SU-DHL-6 (cell line): Measurements from ENCODE around the gene CSTB.

ENCODE experiments used
- H2AFZ ChIP-seq: fragments of 200-600 bp; sonication (generic); 2 replicates; pipeline ENCODE4 v1.6.1; 2014; ENCODE audit warnings: low read depth, mild to moderate bottlenecking, moderate library complexity, mixed read lengths, antibody characterized with exemption, low read length; ENCODE audit not compliant: severe bottlenecking
- H3F3A ChIP-seq: fragments of 200-600 bp; shearing (Covaris generic); 2 replicates; pipeline ENCODE4 v1.6.0; 2016; ENCODE audit warnings: antibody characterized with exemption, mild to moderate bottlenecking; ENCODE audit not compliant: insufficient read depth
- H3K27ac ChIP-seq: fragments of 200-600 bp; sonication (generic); 2 replicates; pipeline ENCODE4 v1.5.1; 2016; ENCODE audit warnings: low read depth, mild to moderate bottlenecking, low read length, moderate library complexity, mixed read lengths
- H3K27me3 ChIP-seq: fragments of 200-600 bp; sonication (generic), shearing (Covaris generic); 2 replicates; pipeline ENCODE4 v1.6.0; 2014; ENCODE audit warnings: mild to moderate bottlenecking, low read length
- H3K36me3 ChIP-seq: fragments of 200-600 bp; sonication (generic); 2 replicates; pipeline ENCODE4 v1.6.1; 2014; ENCODE audit warnings: mild to moderate bottlenecking, low read length, mixed read lengths
- H3K4me2 ChIP-seq: fragments of 300-600, 200-600 bp; shearing (Covaris generic), sonication (generic); 2 replicates; pipeline ENCODE4 v1.6.0; 2014; ENCODE audit warnings: low read length, low read depth, mild to moderate bottlenecking; ENCODE audit not compliant: poor library complexity, severe bottlenecking
- H3K4me3 ChIP-seq: fragments of 200-600 bp; sonication (generic); 2 replicates; pipeline ENCODE4 v1.5.1; 2014; ENCODE audit warnings: antibody characterized with exemption, low read length, mild to moderate bottlenecking, mixed read lengths; ENCODE audit not compliant: insufficient read depth, poor library complexity, severe bottlenecking
- H3K79me2 ChIP-seq: fragments of 200-600 bp; sonication (generic); 2 replicates; pipeline ENCODE4 v1.6.1; 2014; ENCODE audit warnings: mild to moderate bottlenecking, low read length, moderate library complexity; ENCODE audit not compliant: insufficient read depth
- H3K9ac ChIP-seq: fragments of 200-600 bp; sonication (generic); 2 replicates; pipeline ENCODE4 v1.7.0; 2014; ENCODE audit warnings: mild to moderate bottlenecking, low read length
- H3K9me2 ChIP-seq: fragments of 200-600 bp; sonication (generic); replicated peaks from 2 replicates; pipeline ENCODE4 v1.6.1; 2014; ENCODE audit warnings: low read length; ENCODE audit not compliant: insufficient read depth
- H3K9me3 ChIP-seq: fragments of 200-600 bp; sonication (generic); 2 replicates; pipeline ENCODE4 v1.6.1; 2014; ENCODE audit warnings: low read length, mixed read lengths; ENCODE audit not compliant: insufficient read depth
- H4K20me1 ChIP-seq: fragments of 200-600 bp; sonication (generic); 2 replicates; pipeline ENCODE4 v1.6.1; 2014; ENCODE audit warnings: low read depth, mild to moderate bottlenecking, antibody characterized with exemption, low read length, moderate library complexity, mixed read lengths
- EZH2phosphoT487 ChIP-seq: fragments of 200-600 bp; sonication (generic), shearing (Covaris generic); conservative IDR thresholded peaks from 2 replicates; pipeline ENCODE4 v1.6.1; 2018; ENCODE audit warnings: mild to moderate bottlenecking, antibody characterized with exemption, low read length, moderate library complexity, mixed read lengths
- TF ChIP-seq, protein P1 (sequence below): fragments of 200-600 bp; sonication (generic); IDR thresholded peaks from one replicate; pipeline ENCODE4 v1.5.1; 2017; ENCODE audit warnings: antibody characterized with exemption, mild to moderate bottlenecking, low read length, moderate library complexity; ENCODE audit not compliant: insufficient read depth, poor library complexity, severe bottlenecking

CSTB gene

DNA sequence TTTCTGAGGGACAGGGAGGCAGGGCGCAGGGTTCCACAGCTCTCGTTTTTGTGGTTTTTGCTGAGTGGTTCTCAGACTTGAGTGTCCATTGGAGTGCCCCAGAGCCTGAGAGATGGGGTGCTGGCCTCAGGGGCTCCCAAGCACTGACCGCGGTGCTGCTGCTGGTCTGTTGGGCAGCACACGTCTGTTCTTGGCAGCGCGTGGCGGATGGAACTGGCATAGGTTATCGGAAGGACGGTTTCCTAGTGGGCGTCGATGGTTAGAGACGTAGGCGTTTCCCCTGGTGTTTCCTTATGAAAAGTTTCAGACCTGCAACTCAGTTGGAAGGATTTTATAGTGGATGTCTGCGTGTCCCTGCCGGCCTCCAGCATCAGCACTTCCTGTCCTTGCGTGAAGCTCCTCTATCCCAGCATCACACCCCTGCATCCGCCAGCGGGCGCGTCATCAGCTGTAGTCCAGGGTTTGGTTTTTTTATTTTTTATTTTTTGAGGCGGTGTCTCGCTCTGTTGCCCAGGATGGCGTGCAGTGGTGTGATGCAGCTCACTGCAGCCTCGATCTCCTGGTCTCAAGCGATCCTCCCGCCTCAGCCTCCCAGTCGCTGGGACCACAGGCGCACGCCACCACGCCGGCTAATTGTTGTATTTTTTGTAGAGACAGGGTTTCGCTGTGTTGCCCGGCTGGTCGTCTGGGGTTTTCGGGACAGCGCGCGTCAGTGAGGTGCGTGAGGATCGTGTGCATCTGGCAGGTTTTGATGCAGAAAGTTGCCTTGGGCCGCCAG is 25.1 kb upstream of the CSTB start:
- Histone ChIP-seq H3K9ac (no peak overlapping the region), H3K36me3 (no peaks in the 10 kb centered on the region)

DNA sequence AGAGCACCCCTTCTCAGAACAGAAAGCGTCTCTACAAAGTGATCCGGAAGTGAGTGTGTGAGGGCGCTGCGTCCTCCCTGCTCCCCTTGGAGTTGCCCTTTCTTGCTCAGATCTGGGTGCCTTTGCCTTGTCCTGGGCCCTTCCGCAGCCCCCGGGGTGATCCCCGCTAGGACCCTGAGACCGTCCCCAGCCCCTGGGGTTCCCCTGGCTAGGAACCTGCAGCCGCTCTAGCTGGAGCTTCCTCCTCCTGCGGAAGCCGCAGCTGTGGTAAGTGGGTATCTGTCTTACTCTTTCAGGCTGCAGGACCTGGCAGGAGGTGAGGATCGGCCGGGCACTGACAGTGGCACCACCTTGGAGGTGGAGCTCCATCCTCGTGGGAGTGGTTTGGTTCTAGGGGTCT is 24.5 kb upstream of the CSTB start:
- no peaks in the 10 kb centered on the region for H3K79me2 ChIP-seq
- no peak overlapping the region for H3K9ac ChIP-seq
- peaks cover 5% of the 10 kb centered on the region for H3F3A ChIP-seq
- H3K4me2 ChIP-seq: no peak overlapping the region
- H3K9me3 ChIP-seq: no peaks in the 10 kb centered on the region
- no peaks in the 10 kb centered on the region for H3K27me3 ChIP-seq
- TF ChIP-seq EZH2phosphoT487: no peak
- TF ChIP-seq, protein P1, sequence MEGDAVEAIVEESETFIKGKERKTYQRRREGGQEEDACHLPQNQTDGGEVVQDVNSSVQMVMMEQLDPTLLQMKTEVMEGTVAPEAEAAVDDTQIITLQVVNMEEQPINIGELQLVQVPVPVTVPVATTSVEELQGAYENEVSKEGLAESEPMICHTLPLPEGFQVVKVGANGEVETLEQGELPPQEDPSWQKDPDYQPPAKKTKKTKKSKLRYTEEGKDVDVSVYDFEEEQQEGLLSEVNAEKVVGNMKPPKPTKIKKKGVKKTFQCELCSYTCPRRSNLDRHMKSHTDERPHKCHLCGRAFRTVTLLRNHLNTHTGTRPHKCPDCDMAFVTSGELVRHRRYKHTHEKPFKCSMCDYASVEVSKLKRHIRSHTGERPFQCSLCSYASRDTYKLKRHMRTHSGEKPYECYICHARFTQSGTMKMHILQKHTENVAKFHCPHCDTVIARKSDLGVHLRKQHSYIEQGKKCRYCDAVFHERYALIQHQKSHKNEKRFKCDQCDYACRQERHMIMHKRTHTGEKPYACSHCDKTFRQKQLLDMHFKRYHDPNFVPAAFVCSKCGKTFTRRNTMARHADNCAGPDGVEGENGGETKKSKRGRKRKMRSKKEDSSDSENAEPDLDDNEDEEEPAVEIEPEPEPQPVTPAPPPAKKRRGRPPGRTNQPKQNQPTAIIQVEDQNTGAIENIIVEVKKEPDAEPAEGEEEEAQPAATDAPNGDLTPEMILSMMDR: no peak
- H3K27ac ChIP-seq: no peak overlapping the region
- H3K9me2 ChIP-seq: no peaks in the 10 kb centered on the region
- H3K36me3 ChIP-seq: no peaks in the 10 kb centered on the region; the same call in 1 of the 2 replicates
- no peak overlapping the region for H2AFZ ChIP-seq
- no peaks in the 10 kb centered on the region for H4K20me1 ChIP-seq
- no peak overlapping the region for H3K4me3 ChIP-seq

More for the DNA sequence above, 25.1 kb upstream of the CSTB start:
- no peaks in the 10 kb centered on the region for H3K27me3 ChIP-seq
- H2AFZ ChIP-seq: no peak overlapping the region
- no peaks in the 10 kb centered on the region for H3K9me2 ChIP-seq
- no peak overlapping the region for H3K4me2 ChIP-seq
- no peaks in the 10 kb centered on the region for H3K79me2 ChIP-seq
- H3F3A ChIP-seq: peaks cover 8% of the 10 kb centered on the region
- no peak for TF ChIP-seq EZH2phosphoT487
- TF ChIP-seq, protein P1: no peak
- H3K27ac ChIP-seq: no peak overlapping the region
- no peak overlapping the region for H3K4me3 ChIP-seq
- no peaks in the 10 kb centered on the region for H3K9me3 ChIP-seq
- no peaks in the 10 kb centered on the region for H4K20me1 ChIP-seq

DNA sequence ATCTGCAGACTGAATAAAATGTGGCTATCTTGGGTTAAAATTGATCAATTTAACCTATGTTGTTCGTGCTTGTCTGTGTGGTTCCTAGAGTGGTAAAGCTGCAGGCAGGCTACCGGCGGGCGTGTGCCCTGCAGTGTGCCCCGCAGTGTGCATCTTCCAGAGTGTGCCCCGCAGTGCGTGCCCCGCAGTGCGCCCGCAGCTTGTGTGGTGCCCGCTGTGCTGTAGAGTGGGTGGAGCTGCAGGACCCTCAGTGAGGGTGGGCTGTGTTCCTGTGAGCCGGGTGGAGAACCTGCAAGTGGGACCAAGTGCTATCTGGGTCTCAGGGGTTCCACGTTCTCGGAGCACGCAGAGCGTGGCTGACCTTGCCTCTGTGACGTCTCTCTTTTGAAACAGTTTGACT is 24.0 kb upstream of the CSTB start:
- H3K9me3 ChIP-seq: no peaks in the 10 kb centered on the region
- no peaks in the 10 kb centered on the region for H3K9me2 ChIP-seq
- H3K4me3 ChIP-seq: no peak overlapping the region
- H3K9ac ChIP-seq: no peak overlapping the region
- H2AFZ ChIP-seq: no peak overlapping the region
- H3K27me3 ChIP-seq: no peaks in the 10 kb centered on the region
- H3K79me2 ChIP-seq: no peaks in the 10 kb centered on the region
- no peaks in the 10 kb centered on the region for H4K20me1 ChIP-seq
- no peak overlapping the region for H3K27ac ChIP-seq
- H3K36me3 ChIP-seq: no peaks in the 10 kb centered on the region; the same call in 1 of the 2 replicates
- peaks cover under 1% of the 10 kb centered on the region; the same call in 1 of the 2 replicates for H3F3A ChIP-seq
- TF ChIP-seq, protein P1: no peak
- no peak for TF ChIP-seq EZH2phosphoT487
- H3K4me2 ChIP-seq: no peak overlapping the region
